GM21423 (cell line): ENCODE results near the gene ZBTB7A.

Experiments
- ATAC-seq: cut with Tn5 transposase; IDR thresholded peaks from one replicate; pipeline ENCODE4 v1.9.1; 2021; ENCODE audit warnings: mild to moderate bottlenecking, moderate library complexity; ENCODE audit not compliant: unreplicated experiment

The ZBTB7A gene

GRCh38 chr19:4038661-4039423 lies 27.9 kb downstream of the ZBTB7A start:
- no peak for ATAC-seq

GRCh38 chr19:4038057-4038456 lies 28.6 kb downstream of the ZBTB7A start:
- ATAC-seq = no peak

GRCh38 chr19:4037301-4037949 lies 29.3 kb downstream of the ZBTB7A start:
- ATAC-seq = no peak

- no peak for ATAC-seq
Observed at GRCh38 chr19:4036576-4037300, 30.0 kb downstream of the ZBTB7A start.

GRCh38 chr19:4035582-4035981 lies 31.1 kb downstream of the ZBTB7A start:
- no peak for ATAC-seq

GRCh38 chr19:4035018-4035566 lies 31.6 kb downstream of the ZBTB7A start:
- no peak for ATAC-seq

- no peak for ATAC-seq
Observed at GRCh38 chr19:4034048-4035017, 32.4 kb downstream of the ZBTB7A start.

- no peak for ATAC-seq
Observed at GRCh38 chr19:4033028-4033956, 33.4 kb downstream of the ZBTB7A start.

- no peak for ATAC-seq
Observed at GRCh38 chr19:4032436-4032835, 34.3 kb downstream of the ZBTB7A start.

- ATAC-seq = no peak
Observed at GRCh38 chr19:4031420-4031819, 35.3 kb downstream of the ZBTB7A start.

GRCh38 chr19:4030981-4031380 lies 35.7 kb downstream of the ZBTB7A start:
- no peak for ATAC-seq

- no peak for ATAC-seq
Observed at GRCh38 chr19:4030552-4030951, 36.1 kb downstream of the ZBTB7A start.

GRCh38 chr19:4029247-4029614 lies 37.5 kb downstream of the ZBTB7A start:
- ATAC-seq = no peak

- ATAC-seq = no peak
Observed at GRCh38 chr19:4028334-4029246, 38.1 kb downstream of the ZBTB7A start.

GRCh38 chr19:4027146-4027545 lies 39.6 kb downstream of the ZBTB7A start:
- ATAC-seq = no peak

- no peak for ATAC-seq
Observed at GRCh38 chr19:4025317-4025716, 41.4 kb downstream of the ZBTB7A start.

GRCh38 chr19:4023600-4024398 lies 42.9 kb downstream of the ZBTB7A start:
- no peak for ATAC-seq

- ATAC-seq = no peak
Observed at GRCh38 chr19:4019578-4019977, 47.1 kb downstream of the ZBTB7A start.
